Activated CD8-positive, alpha-beta memory T cell treated with anti-CD3 and anti-CD28 coated beads for 1 hour (primary cell): ENCODE measurements around the gene PRRC2A.

Experiments
- DNase-seq, 2 donors: peaks; one replicate each; pipeline ENCODE4 v3.0.0-alpha.2; 2020; ENCODE audit warnings: low read depth in 1 of 2; ENCODE audit errors: extremely low read depth in 1 of 2

Gene PRRC2A

GRCh38 chr6:31663961-31664789, 43.7 kb downstream of the PRRC2A start:
- no peak for DNase-seq

DNA sequence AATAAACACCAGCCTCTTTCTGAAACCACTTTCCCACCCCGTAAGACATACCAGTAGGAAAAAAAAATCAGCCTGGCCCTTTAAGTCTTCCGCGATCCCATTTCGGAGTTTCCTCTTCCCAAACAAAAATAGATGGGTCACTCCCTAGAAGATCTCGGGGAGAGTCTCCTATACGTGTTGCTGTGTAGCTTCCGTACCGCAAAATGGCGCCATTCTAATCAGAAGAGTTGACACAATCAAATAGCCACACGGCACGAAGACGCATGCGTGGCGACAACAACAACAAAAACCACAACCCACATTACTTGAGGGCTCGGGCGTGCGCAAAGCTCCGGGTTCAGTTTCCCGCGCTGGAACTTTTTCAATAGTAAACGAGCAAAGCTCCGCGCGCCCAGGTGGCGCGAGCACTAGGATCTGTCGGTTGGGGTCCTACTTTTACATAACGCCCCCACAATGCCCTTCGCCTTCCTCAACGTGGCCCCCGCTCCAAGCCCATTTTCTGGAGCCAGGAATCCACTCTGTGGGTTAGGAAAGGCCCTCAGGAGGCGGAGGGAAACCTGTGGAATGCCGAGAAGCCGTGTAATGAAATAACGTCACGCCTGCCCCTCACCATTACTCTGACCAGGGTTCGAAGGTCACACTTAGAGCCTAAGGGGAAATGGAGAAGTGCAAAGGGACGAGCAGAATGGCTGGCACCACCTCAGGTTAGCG, 44.4 kb downstream of the PRRC2A start, which contains the start of gene GPANK1:
Gene GPANK1, minus strand, starts transcription at position 208 of the 711 bp plus-strand sequence. CDS start 519 bp downstream, outside the sequence.
- peak; percentile 80 to 81 for DNase-seq

DNA sequence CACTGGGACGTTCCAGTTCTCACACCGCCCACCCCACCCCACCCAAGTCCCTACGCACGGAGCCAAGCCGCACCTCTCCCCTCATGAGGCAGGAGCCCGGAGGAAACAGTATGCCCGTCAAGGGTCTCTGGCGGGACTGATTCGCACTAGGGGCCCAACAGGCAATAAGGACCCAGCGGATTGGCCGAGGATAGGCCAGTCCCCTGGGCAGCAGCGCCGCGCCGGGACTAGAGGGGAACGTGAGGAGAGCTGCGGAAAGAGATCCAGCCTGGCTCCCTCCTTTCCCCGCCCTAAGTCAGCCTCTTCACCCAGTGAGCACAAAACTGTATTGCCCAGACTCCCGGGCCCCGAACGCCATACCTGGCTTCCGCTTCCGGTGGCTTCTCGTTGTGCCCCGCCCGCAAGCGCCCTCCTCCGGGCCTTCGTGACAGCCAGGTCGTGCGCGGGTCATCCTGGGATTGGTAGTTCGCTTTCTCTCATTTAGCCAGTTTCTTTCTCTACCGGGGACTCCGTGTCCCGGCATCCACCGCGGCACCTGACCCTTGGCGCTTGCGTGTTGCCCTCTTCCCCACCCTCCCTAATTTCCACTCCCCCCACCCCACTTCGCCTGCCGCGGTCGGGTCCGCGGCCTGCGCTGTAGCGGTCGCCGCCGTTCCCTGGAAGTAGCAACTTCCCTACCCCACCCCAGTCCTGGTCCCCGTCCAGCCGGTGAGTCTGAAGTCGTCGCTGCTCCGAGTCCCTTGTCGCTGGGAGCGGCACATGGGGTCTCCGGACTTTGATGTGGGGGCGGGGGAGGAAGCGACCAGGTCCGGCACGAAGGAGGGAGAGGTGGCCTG, 45.2 kb downstream of the PRRC2A start, which contains the start of gene CSNK2B:
Gene CSNK2B, plus strand, starts transcription at position 580 of the 836 bp plus-strand sequence. CDS start 752 bp downstream, outside the sequence.
- peak; percentile 96 for DNase-seq

DNA sequence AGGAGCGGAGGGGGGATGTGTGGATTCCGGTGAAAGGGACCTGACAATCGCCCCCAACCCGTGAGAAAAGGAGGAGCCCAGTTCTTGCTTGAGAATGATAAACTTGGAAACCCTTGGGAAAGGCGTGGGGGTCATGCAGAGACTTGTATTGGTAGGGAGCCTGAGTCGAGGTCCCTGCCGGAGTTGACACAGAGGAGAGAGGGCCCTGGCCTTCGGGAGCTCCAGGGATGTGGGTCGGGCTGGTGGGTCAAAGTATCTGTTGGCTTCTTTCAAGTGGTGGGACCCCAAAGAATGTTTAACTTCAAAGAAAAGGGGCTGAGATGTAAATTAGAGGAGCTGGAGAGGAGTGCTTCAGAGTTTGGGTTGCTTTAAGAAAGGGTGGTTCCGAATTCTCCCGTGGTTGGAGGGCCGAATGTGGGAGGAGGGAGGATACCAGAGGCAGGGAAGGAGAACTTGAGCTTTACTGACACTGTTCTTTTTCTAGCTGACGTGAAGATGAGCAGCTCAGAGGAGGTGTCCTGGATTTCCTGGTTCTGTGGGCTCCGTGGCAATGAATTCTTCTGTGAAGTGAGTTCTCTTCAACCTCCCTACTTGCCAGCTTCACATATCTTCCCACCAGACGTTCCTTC, 45.9 kb downstream of the PRRC2A start:
- no peak for DNase-seq

DNA sequence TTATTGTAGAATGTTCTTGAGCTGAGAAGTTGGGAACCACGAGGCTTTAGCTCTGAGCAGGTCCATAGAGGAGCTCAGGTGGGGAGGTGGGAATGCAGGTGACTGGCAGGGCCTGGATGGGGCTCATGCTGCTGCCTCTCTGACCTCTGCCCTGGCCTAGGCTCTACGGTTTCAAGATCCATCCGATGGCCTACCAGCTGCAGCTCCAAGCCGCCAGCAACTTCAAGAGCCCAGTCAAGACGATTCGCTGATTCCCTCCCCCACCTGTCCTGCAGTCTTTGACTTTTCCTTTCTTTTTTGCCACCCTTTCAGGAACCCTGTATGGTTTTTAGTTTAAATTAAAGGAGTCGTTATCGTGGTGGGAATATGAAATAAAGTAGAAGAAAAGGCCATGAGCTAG, 49.2 kb downstream of the PRRC2A start, which contains the start of gene LY6G5B:
Gene LY6G5B, plus strand, starts transcription at position 301 of the 400 bp plus-strand sequence. CDS start 975 bp downstream, outside the sequence.
- no peak for DNase-seq

DNA sequence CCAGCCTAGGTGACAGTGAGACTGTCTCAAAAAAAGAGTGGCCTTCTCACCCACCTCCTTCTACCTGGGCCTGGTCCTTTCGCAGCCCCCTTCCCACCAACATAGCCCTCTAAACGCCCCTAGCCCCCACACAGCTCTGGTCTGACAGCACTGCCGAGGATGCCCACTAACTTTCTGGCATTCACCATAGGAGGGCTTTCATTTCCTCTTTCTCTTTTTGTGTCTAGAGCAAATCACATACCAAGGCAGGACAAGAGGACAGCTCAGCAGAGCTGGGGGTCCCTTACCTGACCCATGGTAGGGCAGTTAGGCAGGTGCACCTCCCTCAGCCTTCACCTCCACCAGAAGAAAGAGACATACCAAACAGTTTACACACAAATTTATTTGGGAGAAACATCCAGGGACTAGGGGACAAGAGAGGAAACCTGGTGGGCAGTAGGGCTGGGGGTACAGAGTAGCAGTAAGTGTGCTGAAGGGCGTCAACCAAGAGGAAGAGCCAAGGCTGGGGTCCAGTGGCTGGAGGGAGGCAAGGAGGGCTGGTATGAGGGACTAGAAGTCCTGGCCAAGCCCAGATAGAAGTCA, 55.9 kb downstream of the PRRC2A start:
- DNase-seq, result no peak

GRCh38 chr6:31676904-31677303, 56.4 kb downstream of the PRRC2A start:
- no peak for DNase-seq

- DNase-seq, result no peak
Observed at GRCh38 chr6:31677955-31678354, 57.4 kb downstream of the PRRC2A start.

GRCh38 chr6:31680226-31681134, 60.0 kb downstream of the PRRC2A start, which contains the start of gene LY6G5C:
TSS of gene LY6G5C (minus strand) at chr6:31681067. CDS start at chr6:31680373, 694 bp downstream.
- DNase-seq, result peak in 1 of 2 donors; percentile 25

GRCh38 chr6:31681135-31681671, 60.7 kb downstream of the PRRC2A start:
- no peak for DNase-seq

DNA sequence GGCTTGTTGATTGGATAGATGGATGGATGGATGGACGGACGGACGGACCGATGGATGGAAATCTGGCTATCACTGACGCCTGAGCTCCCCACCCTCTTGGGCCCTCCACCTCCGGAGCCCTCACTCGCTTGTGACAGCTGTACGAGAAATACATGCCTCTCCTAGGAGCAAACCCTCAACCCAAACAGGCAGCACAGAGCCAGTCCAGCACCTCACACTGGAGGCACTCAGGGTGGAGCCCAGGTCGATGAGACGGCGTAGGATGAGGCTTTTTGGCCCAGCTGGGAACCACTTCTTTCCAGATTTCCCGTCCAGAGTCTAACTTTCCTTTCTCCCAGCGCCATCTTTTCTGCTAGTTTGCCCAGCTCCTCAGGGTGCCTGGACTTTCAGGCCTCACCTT, 63.1 kb downstream of the PRRC2A start:
- no peak for DNase-seq

DNA sequence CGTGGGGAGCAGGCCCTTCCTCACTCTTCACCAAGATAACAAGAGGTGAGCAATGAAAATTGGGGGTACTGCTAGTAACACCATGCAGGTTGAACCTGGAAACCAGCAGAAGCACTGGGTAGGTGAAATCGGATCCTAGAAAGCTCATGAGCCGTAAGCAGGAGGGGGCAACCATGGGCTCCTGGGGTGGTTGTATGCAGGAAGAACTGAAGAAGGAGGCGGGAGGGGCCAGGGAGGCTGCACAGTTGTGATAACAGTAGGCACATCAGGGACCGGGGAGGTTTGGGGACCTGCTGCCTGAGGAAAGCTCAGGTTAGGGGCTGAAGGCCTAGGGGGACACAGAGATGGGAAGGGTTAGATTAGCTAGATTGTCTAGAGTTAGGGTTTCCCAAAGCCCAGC, 66.0 kb downstream of the PRRC2A start:
- DNase-seq, result no peak

DNA sequence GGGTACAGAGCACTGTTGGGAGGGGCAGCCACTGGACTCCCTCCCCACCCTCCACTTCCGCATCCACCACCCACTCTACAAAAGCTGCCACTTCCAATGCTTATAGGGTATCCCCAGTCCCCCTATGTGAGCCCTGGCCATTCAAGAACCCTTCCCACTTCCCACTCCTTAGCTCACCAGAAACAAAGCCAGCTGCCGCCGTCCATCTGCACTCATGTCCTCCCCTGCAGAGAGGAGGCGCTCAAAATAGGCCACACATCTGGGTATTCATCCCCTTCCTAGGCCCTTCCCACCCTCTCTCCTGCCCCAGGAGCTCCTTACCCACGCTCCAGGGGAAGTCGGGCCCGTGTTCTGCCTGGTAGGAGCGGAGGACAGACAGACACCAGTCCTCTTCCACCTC, 66.8 kb downstream of the PRRC2A start:
- no peak for DNase-seq
